ENCODE measurements around the gene RBBP8NL.

RBBP8NL gene

DNA sequence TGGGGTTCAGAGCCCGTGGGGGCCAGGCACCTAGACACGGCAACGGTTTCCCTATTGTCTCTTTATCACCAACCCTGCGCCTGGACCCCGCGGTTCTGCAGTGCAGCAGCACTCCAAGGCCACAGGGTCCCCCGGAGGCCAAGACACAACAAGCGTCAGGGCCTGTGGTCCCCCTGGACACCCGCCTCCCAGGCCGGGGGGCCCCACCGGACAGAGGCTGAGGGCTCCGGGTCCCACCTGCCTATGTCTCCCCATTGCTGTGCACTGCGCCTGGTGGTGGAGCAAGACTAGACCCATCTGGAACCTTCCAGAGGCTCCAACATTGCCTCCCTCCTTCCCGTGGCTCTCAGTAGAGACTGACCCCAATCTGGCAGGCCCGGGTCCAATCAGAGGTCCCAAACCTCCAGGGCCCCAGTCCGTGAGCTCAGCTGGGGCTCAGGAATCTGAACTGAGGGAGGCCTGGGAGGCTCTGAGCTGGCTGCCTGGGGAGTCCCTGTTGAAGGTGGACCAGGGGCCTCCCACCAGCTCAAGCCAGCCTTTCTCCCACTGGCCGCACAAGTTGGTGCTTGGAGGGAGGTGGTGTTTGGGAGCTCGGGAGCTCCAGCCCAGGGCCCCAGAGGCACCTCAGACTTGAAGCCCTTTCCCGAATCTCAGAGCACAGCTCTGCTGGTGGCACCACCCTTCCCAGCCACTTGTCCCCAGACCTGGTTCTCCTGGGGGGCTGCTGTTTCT is 39.6 kb upstream of the RBBP8NL start:
- TF ChIP-seq, protein P1, sequence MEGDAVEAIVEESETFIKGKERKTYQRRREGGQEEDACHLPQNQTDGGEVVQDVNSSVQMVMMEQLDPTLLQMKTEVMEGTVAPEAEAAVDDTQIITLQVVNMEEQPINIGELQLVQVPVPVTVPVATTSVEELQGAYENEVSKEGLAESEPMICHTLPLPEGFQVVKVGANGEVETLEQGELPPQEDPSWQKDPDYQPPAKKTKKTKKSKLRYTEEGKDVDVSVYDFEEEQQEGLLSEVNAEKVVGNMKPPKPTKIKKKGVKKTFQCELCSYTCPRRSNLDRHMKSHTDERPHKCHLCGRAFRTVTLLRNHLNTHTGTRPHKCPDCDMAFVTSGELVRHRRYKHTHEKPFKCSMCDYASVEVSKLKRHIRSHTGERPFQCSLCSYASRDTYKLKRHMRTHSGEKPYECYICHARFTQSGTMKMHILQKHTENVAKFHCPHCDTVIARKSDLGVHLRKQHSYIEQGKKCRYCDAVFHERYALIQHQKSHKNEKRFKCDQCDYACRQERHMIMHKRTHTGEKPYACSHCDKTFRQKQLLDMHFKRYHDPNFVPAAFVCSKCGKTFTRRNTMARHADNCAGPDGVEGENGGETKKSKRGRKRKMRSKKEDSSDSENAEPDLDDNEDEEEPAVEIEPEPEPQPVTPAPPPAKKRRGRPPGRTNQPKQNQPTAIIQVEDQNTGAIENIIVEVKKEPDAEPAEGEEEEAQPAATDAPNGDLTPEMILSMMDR (IDR thresholded peaks at IDR 0.05; ENCODE audit: extremely low read depth, insufficient read depth, missing control alignments), result no peak
- in situ Hi-C loops (cut with MboI; ENCODE audit: low pct_unique_long_range_greater_than_20kb, low sequenced_read_pairs, unreplicated experiment), result no loop called here

DNA sequence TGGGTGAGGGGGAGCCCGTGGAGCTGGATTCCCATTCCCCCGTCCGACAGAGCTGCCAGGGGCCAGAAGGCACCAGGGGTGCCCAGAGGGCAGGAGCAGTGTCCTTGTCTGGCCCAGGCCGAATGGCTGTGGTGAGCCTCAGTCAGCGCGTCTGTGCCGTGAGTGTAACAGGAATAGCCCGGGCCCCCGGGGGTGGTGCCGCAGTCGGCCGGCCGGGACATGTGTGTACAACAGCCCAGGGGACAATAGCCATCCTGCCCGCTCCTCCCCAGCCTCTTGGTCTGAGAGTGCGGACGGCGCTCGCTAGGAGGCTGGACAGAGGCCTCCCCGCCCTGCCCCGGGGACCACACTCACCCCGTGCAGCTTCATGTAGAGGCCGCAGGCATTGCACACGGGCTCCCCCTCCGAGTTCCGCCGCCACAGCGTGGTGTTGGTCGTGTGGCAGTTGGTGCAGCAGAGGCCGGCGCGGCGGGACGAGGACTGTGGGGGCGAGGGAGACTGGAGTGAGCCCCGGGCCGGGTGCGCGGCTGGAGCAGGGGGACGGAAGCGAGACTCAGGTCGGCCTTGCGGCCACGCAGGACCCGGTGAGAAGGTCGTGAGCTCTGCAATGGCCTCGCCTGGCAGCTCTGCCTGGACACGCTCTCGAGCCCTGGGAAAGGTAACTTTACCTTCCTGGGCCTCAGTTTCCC is 38.9 kb upstream of the RBBP8NL start:
- TF ChIP-seq, protein P1 (IDR thresholded peaks at IDR 0.05; ENCODE audit: extremely low read depth, insufficient read depth, missing control alignments), result no peak
- in situ Hi-C loops (cut with MboI; ENCODE audit: low pct_unique_long_range_greater_than_20kb, low sequenced_read_pairs, unreplicated experiment), result no loop called here
- no peak for DNase-seq (ENCODE audit: low spot score)

More for the DNA sequence above, 39.6 kb upstream of the RBBP8NL start:
- DNase-seq (ENCODE audit: low spot score), result no peak

DNA sequence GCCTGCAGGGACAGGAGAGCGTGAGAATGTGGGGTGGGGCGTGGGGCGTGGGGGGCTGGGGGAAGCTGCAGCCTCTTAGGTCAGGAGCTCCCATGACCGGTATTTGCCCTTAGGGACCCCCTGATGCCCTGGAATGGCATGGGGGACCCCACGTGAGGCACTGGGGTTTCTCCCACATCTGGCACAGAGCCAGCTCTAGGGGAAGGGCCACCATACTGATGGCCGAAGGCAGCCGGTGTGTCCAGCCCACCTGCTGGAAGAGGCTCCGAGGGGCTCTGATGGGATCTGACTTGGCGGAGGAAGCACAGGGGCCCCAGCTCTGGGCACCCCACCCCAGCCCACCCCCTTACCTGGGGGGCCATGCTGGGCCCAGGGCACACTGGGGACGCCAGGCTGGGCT is 37.7 kb upstream of the RBBP8NL start:
- in situ Hi-C loops (cut with MboI; ENCODE audit: low pct_unique_long_range_greater_than_20kb, low sequenced_read_pairs, unreplicated experiment), result no loop called here
- TF ChIP-seq, protein P1 (IDR thresholded peaks at IDR 0.05; ENCODE audit: extremely low read depth, insufficient read depth, missing control alignments), result no peak
- no peak for DNase-seq (ENCODE audit: low spot score)

DNA sequence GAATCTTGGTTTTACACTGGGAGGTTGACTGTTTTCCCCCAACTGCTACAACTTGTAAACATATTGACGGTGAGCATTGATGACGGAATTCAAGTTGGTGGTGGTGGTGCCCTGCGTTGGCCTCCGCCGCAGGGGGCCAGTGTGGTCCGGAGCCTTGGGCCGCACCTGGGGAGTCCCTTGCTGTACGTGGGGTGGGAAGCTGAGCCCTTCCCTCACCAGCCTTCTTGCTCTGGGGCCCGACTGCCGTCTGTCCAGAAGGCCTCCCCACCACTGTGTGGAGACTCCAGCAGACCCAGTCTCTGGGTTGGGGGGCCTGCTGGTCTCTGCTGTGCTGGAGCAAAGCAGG is 37.1 kb upstream of the RBBP8NL start:
- DNase-seq (ENCODE audit: low spot score), result no peak
- TF ChIP-seq, protein P1 (IDR thresholded peaks at IDR 0.05; ENCODE audit: extremely low read depth, insufficient read depth, missing control alignments), result no peak
- in situ Hi-C loops (cut with MboI; ENCODE audit: low pct_unique_long_range_greater_than_20kb, low sequenced_read_pairs, unreplicated experiment), result no loop called here

DNA sequence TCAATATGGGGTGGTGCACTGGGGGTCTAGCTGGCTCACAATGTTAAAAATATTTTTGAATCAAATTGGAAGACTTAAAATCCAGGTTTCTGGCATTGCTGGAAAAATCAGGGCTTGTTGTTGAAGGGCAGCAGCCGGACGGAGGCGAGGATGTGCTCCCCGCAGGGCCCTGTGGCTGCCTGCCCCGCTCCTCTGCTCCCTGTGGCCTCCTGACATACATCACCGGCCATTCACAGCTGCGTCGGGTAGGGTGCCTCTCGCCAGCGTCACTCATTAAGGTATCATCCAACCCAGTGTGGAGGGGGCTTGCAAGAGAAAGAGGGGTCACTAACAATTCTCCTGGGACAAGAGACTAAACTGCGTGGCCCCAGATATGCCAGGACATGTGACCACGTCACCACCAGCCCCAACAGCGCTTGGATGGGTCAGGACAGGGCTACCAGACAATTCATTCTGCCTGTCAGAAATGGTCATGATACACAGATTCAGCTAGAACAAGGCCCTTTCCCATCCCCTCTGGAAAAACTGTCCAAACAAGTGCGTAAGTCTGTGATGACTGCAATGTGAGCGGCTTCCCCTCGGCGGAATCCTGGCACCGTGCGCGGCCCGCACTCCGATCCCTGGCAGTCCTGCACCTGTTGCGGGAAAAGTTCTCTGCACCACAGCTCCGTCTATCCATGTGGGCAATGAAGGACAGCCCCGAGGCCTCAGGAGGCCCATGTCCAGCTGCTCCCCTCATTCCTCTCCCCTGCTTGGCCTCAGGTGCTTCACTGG is 36.5 kb upstream of the RBBP8NL start:
- TF ChIP-seq, protein P1 (IDR thresholded peaks at IDR 0.05; ENCODE audit: extremely low read depth, insufficient read depth, missing control alignments), result no peak
- no peak for DNase-seq (ENCODE audit: low spot score)
- in situ Hi-C loops (cut with MboI; ENCODE audit: low pct_unique_long_range_greater_than_20kb, low sequenced_read_pairs, unreplicated experiment), result no loop called here

DNA sequence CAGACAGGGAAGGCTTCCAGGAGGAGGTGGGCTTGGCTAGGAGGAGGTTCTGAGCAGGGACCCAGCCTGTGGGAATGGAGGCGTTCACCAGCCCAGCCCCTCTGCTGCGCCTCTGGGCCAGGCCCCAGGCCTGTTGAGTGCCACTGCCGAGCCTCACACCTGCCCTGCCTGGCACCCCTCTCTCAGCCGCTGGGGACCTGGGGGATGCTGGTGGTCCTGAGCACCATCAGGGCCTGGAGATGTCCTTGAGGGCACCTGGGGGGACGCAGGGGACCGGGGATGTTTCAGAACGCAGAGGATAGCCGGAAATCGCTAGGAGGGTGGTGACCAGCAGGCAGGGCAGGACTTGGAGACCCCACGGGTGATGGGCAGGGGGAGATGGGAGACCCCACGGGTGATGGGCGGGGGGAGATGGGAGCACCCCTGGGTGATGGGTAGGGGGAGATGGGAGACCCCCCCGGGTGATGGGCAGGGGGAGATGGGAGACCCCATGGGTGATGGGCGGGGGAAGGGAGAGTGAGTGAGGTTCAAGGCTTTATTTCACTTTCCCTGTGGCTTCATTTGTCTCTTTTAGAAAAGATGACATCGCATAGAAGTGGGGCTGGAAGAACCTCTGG is 35.7 kb upstream of the RBBP8NL start:
- in situ Hi-C loops (cut with MboI; ENCODE audit: low pct_unique_long_range_greater_than_20kb, low sequenced_read_pairs, unreplicated experiment), result no loop called here
- TF ChIP-seq, protein P1 (IDR thresholded peaks at IDR 0.05; ENCODE audit: extremely low read depth, insufficient read depth, missing control alignments), result no peak

More for the DNA sequence above, 35.7 kb upstream of the RBBP8NL start:
- DNase-seq (ENCODE audit: low spot score), result no peak
